Muscle of leg (tissue), 11 donors: ENCODE data around the gene ZC3H4. TPM values are rescaled to one million over a fixed set of nuclear protein-coding genes. Genes with fewer than 3 reads are reported as not detected.

Source experiments
- DNase-seq: peaks from one replicate; pipeline ENCODE4 v3.0.0; 2013
- H3K27ac ChIP-seq: one replicate; pipeline ENCODE4 v1.5.1; 2013; ENCODE audit warnings: mild to moderate bottlenecking, low read length, control low read depth
- H3K27me3 ChIP-seq: one replicate; pipeline ENCODE4 v1.6.1; 2013; ENCODE audit warnings: low read length; ENCODE audit not compliant: control insufficient read depth, insufficient read depth
- H3K36me3 ChIP-seq: one replicate; pipeline ENCODE4 v1.6.1; 2013; ENCODE audit warnings: low read length; ENCODE audit not compliant: control insufficient read depth, insufficient read depth
- H3K4me1 ChIP-seq: one replicate; pipeline ENCODE4 v1.6.1; 2013; ENCODE audit warnings: low read length; ENCODE audit not compliant: control insufficient read depth, insufficient read depth
- H3K4me3 ChIP-seq: one replicate; pipeline ENCODE4 v1.5.1; 2013; ENCODE audit warnings: low read length, control low read depth
- H3K9me3 ChIP-seq: replicated peaks from 2 replicates; pipeline ENCODE4 v1.6.1; 2013; ENCODE audit warnings: low read depth, low read length; ENCODE audit not compliant: control insufficient read depth
- WGBS: methylation state at CpG from one replicate; pipeline ENCODE4 v1.1.5; 2013; ENCODE audit warnings: missing lambda C conversion rate; ENCODE audit not compliant: insufficient coverage; 5-methylcytosine and 5-hydroxymethylcytosine counted together
- polyA plus RNA-seq, 8 donors: library from polyadenylated mRNA; unstranded; fragments of 120-200 nt; gene quantifications; one replicate each; pipeline versions ENCODE4 v1.2.1 to v1.2.3, GENCODE V29; 2013; ENCODE audit warnings: inconsistent platforms in 1 of 8, low replicate concordance in 1 of 8; ENCODE audit not compliant: insufficient read length in 8 of 8, insufficient read depth in 1 of 8
- total RNA-seq: library from RNA; stranded (reverse); fragments of 120-200 nt; gene quantifications from one replicate; pipeline ENCODE4 v1.2.4, GENCODE V29; 2013

ZC3H4 gene
- total and polyA plus RNA-seq, 9 donors = 11.8 to 34.3 (median 23.9) TPM

- 92% methylated on average over 16 of the region's 18 CpGs for WGBS
- Histone ChIP-seq H3K9me3 (no peaks in the 10 kb centered on the region), H3K4me1 (no peaks in the 10 kb centered on the region), H3K4me3 (no peak overlapping the region), H3K36me3 (peaks cover 91% of the 10 kb centered on the region), H3K27me3 (no peaks in the 10 kb centered on the region), H3K27ac (no peak overlapping the region)
- no peak for DNase-seq
These were observed 42.8 kb downstream of the ZC3H4 start for GRCh38 chr19:47070756-47071155.

GRCh38 chr19:47069795-47070194 is 43.8 kb downstream of the ZC3H4 start:
- 79% methylated on average over 13 of the region's 15 CpGs for WGBS
- Histone ChIP-seq H3K27ac (no peak overlapping the region), H3K9me3 (no peaks in the 10 kb centered on the region), H3K27me3 (no peaks in the 10 kb centered on the region), H3K4me3 (no peak overlapping the region), H3K36me3 (peaks cover 92% of the 10 kb centered on the region), H3K4me1 (no peaks in the 10 kb centered on the region)
- DNase-seq = no peak

- Histone ChIP-seq H3K27me3 (no peaks in the 10 kb centered on the region), H3K4me3 (no peak overlapping the region), H3K9me3 (no peaks in the 10 kb centered on the region), H3K27ac (no peak overlapping the region), H3K4me1 (no peaks in the 10 kb centered on the region), H3K36me3 (peaks cover 92% of the 10 kb centered on the region)
- no peak for DNase-seq
- WGBS = 86% methylated on average over 16 of the region's 18 CpGs
These were observed 44.6 kb downstream of the ZC3H4 start for GRCh38 chr19:47068876-47069406.

GRCh38 chr19:47068246-47068645 is 45.3 kb downstream of the ZC3H4 start:
- Histone ChIP-seq H3K4me1 (no peaks in the 10 kb centered on the region), H3K27ac (no peak overlapping the region), H3K27me3 (no peaks in the 10 kb centered on the region), H3K36me3 (peaks cover 91% of the 10 kb centered on the region), H3K9me3 (no peaks in the 10 kb centered on the region), H3K4me3 (no peak overlapping the region)
- no peak for DNase-seq
- WGBS = 85% methylated on average over 8 of the region's 8 CpGs

GRCh38 chr19:47067215-47067847 is 46.2 kb downstream of the ZC3H4 start:
- no peaks in the 10 kb centered on the region for H3K4me1 ChIP-seq
- no peak overlapping the region for H3K4me3 ChIP-seq
- DNase-seq = no peak
- H3K9me3 ChIP-seq = no peaks in the 10 kb centered on the region
- H3K36me3 ChIP-seq = peaks cover 87% of the 10 kb centered on the region
- H3K27me3 ChIP-seq = no peaks in the 10 kb centered on the region
- WGBS = 91% methylated on average over 31 of the region's 36 CpGs
- no peak overlapping the region for H3K27ac ChIP-seq

GRCh38 chr19:47066376-47067214 is 47.0 kb downstream of the ZC3H4 start:
- Histone ChIP-seq H3K9me3 (no peaks in the 10 kb centered on the region), H3K27me3 (no peaks in the 10 kb centered on the region), H3K27ac (no peak overlapping the region), H3K4me1 (no peaks in the 10 kb centered on the region), H3K4me3 (no peak overlapping the region), H3K36me3 (peaks cover 80% of the 10 kb centered on the region)
- WGBS = 91% methylated on average over 61 of the region's 61 CpGs
- no peak for DNase-seq

GRCh38 chr19:47065242-47065641 is 48.3 kb downstream of the ZC3H4 start:
- H3K36me3 ChIP-seq = peaks cover 67% of the 10 kb centered on the region

GRCh38 chr19:47063874-47064273 is 49.7 kb downstream of the ZC3H4 start:
- 89% methylated on average over 2 of the region's 6 CpGs for WGBS
- H3K36me3 ChIP-seq = peaks cover 53% of the 10 kb centered on the region
- H3K9me3 ChIP-seq = no peaks in the 10 kb centered on the region
- no peaks in the 10 kb centered on the region for H3K27me3 ChIP-seq
- H3K27ac ChIP-seq = no peak overlapping the region
- DNase-seq = no peak
- H3K4me3 ChIP-seq = no peak overlapping the region
- H3K4me1 ChIP-seq = no peaks in the 10 kb centered on the region

More at GRCh38 chr19:47065242-47065641, 48.3 kb downstream of the ZC3H4 start:
- Histone ChIP-seq H3K4me3 (no peak overlapping the region), H3K27ac (no peak overlapping the region), H3K9me3 (no peaks in the 10 kb centered on the region), H3K27me3 (no peaks in the 10 kb centered on the region), H3K4me1 (no peaks in the 10 kb centered on the region)
- 89% methylated on average over 10 of the region's 11 CpGs for WGBS
- no peak for DNase-seq

GRCh38 chr19:47058621-47059022 is 55.0 kb downstream of the ZC3H4 start:
- DNase-seq = no peak
- H3K4me1 ChIP-seq = no peaks in the 10 kb centered on the region
- 57% methylated on average over 7 of the region's 11 CpGs for WGBS
- no peak overlapping the region for H3K4me3 ChIP-seq
- H3K27me3 ChIP-seq = no peaks in the 10 kb centered on the region
- no peak overlapping the region for H3K27ac ChIP-seq
- peaks cover under 1% of the 10 kb centered on the region for H3K36me3 ChIP-seq
- H3K9me3 ChIP-seq = no peaks in the 10 kb centered on the region

- Histone ChIP-seq H3K4me1 (no peaks in the 10 kb centered on the region), H3K27me3 (no peaks in the 10 kb centered on the region), H3K36me3 (no peaks in the 10 kb centered on the region), H3K27ac (no peak overlapping the region), H3K4me3 (no peak overlapping the region), H3K9me3 (no peaks in the 10 kb centered on the region)
- DNase-seq = no peak
- 73% methylated on average over 1 of the region's 2 CpGs for WGBS
These were observed 56.2 kb downstream of the ZC3H4 start for GRCh38 chr19:47057328-47057727.
